Gastroesophageal sphincter (tissue), 3 donors: ENCODE measurements around the gene VWA5A.

Experiments
- EP300 ChIP-seq: sonication (generic); formaldehyde crosslinking; IDR thresholded peaks from one replicate; pipeline ENCODE4 v1.6.1; 2017; ENCODE audit warnings: antibody characterized with exemption, mild to moderate bottlenecking
- TF ChIP-seq, protein P1 (sequence below), 4 experiments: fragments of 200-600 bp in 2 of 4; fragments of 450-650 bp in 2 of 4; sonication (generic) in 1 of 4; IDR thresholded peaks; one replicate each; pipeline ENCODE4 v1.5.1; 2017 to 2019; ENCODE audit warnings: antibody characterized with exemption in 4 of 4, mild to moderate bottlenecking in 2 of 4, moderate library complexity in 2 of 4

DNA sequence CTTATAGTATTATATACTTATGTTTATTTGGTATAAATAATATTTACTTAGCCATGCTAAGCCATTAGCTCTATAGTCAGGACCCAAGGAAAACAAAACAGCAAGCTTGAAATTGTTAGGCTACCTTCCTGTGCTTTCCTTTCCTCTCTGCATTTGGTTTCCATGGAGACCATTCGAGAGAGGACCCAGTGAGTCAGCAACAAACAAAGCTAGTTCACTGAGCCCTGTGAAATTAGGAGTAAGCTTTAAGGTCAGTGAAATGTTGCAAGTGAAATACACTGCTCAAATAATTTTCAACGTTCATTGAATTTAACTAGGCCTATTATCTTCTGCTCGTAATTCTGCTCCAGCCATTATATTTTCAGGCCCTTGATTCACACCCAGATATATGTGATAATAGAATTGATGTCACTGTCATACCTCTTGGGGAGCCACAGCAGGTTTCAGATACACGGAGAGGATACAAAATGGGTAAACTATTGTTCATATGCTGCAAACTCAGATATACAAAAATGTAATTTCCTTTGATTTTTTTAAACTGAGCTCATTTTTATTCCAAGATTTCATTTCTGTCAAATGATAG, 58.8 kb downstream of the VWA5A start:
- TF ChIP-seq, protein P1, sequence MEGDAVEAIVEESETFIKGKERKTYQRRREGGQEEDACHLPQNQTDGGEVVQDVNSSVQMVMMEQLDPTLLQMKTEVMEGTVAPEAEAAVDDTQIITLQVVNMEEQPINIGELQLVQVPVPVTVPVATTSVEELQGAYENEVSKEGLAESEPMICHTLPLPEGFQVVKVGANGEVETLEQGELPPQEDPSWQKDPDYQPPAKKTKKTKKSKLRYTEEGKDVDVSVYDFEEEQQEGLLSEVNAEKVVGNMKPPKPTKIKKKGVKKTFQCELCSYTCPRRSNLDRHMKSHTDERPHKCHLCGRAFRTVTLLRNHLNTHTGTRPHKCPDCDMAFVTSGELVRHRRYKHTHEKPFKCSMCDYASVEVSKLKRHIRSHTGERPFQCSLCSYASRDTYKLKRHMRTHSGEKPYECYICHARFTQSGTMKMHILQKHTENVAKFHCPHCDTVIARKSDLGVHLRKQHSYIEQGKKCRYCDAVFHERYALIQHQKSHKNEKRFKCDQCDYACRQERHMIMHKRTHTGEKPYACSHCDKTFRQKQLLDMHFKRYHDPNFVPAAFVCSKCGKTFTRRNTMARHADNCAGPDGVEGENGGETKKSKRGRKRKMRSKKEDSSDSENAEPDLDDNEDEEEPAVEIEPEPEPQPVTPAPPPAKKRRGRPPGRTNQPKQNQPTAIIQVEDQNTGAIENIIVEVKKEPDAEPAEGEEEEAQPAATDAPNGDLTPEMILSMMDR (IDR thresholded peaks at IDR 0.05): no peak
- no peak for TF ChIP-seq EP300
